ENCODE data around the gene RSPH6A. TPM values are rescaled to one million over a fixed set of nuclear protein-coding genes. Genes with fewer than 3 reads are reported as not detected.

The RSPH6A gene
- total RNA-seq, 1 donor from 2014 or later, result not detected

DNA sequence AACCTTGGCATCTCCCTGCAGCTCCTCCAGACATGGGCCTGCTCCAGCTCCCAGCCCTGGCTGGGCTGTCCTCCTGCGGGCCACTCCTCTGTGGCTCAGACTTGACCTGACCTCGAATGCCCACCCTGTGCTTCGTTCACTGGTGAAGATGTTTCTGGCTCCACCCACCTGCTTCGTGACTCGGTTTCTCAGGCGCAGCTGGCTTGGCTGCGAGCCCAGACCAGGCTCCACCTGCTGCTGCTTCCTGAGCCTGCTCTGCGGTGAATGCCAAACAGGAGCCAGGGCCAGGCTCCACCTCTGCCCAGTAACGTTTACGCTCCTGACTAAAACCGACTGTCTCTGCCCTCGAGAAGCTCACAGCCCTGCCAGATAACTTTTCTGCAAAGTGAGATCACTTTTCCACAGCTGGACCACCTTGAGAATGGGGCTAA lies 8.9 kb upstream of the RSPH6A start:
- DNase-seq (ENCODE audit: low read depth), result no peak
- TF ChIP-seq, protein P1, sequence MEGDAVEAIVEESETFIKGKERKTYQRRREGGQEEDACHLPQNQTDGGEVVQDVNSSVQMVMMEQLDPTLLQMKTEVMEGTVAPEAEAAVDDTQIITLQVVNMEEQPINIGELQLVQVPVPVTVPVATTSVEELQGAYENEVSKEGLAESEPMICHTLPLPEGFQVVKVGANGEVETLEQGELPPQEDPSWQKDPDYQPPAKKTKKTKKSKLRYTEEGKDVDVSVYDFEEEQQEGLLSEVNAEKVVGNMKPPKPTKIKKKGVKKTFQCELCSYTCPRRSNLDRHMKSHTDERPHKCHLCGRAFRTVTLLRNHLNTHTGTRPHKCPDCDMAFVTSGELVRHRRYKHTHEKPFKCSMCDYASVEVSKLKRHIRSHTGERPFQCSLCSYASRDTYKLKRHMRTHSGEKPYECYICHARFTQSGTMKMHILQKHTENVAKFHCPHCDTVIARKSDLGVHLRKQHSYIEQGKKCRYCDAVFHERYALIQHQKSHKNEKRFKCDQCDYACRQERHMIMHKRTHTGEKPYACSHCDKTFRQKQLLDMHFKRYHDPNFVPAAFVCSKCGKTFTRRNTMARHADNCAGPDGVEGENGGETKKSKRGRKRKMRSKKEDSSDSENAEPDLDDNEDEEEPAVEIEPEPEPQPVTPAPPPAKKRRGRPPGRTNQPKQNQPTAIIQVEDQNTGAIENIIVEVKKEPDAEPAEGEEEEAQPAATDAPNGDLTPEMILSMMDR (IDR thresholded peaks at IDR 0.05; ENCODE audit: insufficient read depth, low read length, poor library complexity, severe bottlenecking), result no peak
- Histone ChIP-seq H3K4me3 (ENCODE audit: low read depth, low read length) (no peak overlapping the region), H3K27me3 (ENCODE audit: control insufficient read depth, insufficient read depth, low read length) (no peaks in the 10 kb centered on the region), H3K36me3 (ENCODE audit: control insufficient read depth, insufficient read depth, low read length) (peaks cover 10% of the 10 kb centered on the region)

DNA sequence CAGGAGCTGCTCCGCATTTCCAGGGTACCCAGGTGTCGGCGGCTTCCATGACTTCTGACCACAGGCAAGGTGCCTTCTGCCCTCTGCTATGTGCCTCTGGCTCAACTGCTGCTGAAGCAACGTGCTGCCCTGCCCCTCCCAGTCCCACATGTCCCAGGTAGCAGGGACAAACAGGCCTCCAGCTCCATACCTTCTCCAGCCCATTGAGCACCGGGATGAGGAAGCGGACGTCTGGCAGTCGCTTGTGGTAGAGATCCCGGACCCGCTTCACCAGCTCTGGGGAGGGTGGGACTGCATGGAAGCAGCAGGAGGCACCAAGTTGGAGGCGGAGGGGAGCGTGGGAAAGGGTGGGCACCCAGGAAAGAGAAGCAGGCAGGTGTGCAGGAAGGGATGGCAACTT lies 8.1 kb upstream of the RSPH6A start:
- H3K4me3 ChIP-seq (ENCODE audit: low read depth, low read length), result no peak overlapping the region
- peaks cover 10% of the 10 kb centered on the region for H3K36me3 ChIP-seq (ENCODE audit: control insufficient read depth, insufficient read depth, low read length)
- H3K27me3 ChIP-seq (ENCODE audit: control insufficient read depth, insufficient read depth, low read length), result no peaks in the 10 kb centered on the region
- no peak for DNase-seq (ENCODE audit: low read depth)
- TF ChIP-seq, protein P1 (IDR thresholded peaks at IDR 0.05; ENCODE audit: insufficient read depth, low read length, poor library complexity, severe bottlenecking), result no peak

DNA sequence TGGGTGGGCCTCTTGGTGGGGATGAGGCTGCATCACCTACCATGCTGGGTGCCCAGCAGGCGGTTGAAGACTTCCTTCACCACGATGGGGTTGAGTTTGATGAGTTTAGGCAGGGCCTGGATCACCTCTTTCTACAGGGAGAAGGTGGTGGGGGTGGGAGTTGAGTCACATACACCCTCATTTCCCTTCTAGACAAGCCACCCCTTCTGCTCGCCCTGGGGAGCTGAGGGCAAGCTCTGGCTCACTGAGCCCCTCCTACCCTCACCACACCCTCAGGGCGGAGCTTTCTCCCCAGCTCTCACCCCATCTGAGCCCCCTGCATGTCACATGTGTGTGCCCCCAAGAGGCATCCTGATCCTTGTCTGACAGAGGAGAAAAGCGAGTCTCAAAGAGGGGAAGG lies 7.6 kb upstream of the RSPH6A start:
- TF ChIP-seq, protein P1 (IDR thresholded peaks at IDR 0.05; ENCODE audit: insufficient read depth, low read length, poor library complexity, severe bottlenecking), result no peak
- no peak for DNase-seq (ENCODE audit: low read depth)
- H3K36me3 ChIP-seq (ENCODE audit: control insufficient read depth, insufficient read depth, low read length), result peaks cover 10% of the 10 kb centered on the region

DNA sequence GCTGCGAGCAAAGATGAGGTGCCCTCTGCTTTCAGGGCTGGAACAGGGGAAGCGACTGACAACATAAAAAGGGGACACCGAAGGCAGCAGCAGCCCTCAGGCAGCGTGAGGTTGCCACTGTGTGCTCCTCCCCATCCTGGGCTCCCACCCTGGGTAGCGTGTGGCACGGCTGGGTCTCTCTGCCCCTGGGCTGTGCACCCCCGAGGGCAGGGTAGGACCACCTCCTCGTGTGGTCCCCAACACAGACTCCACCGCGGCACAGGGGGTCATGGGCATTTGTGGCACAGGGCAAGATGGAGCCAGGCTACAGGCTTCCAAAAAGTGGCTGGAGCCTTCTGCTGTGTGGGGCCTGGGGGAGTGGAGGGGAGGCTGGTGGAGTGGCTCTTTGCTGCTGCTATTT lies 6.5 kb upstream of the RSPH6A start:
- Histone ChIP-seq H3K36me3 (ENCODE audit: control insufficient read depth, insufficient read depth, low read length) (peaks cover 9% of the 10 kb centered on the region), H3K4me3 (ENCODE audit: low read depth, low read length) (no peak overlapping the region), H3K27me3 (ENCODE audit: control insufficient read depth, insufficient read depth, low read length) (no peaks in the 10 kb centered on the region)
- DNase-seq (ENCODE audit: low read depth), result no peak
- TF ChIP-seq, protein P1 (IDR thresholded peaks at IDR 0.05; ENCODE audit: insufficient read depth, low read length, poor library complexity, severe bottlenecking), result no peak

More for the DNA sequence above, 7.6 kb upstream of the RSPH6A start:
- Histone ChIP-seq H3K4me3 (ENCODE audit: low read depth, low read length) (no peak overlapping the region), H3K27me3 (ENCODE audit: control insufficient read depth, insufficient read depth, low read length) (no peaks in the 10 kb centered on the region)

DNA sequence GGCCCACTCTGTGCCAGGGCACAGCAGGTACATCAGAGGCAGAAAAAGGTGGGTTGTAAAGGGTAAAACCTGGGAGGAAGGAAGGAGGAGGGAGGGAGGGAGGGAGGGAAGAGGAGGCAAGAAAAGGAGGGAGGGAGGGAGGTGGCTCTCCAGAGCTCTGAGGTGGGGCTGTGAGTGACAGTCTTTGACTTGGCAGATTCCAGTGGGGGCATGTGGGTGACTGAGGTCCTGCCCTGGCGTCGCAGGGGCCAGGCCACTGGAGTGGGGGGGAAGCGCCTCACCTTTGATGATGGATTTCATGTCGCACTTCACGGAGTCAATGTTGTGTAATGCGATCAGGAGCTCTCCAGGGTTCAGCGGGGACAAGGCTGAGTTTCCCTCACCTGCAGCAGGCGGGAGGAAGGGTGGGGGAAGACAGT lies 6.0 kb upstream of the RSPH6A start:
- H3K4me3 ChIP-seq (ENCODE audit: low read depth, low read length), result no peak overlapping the region
- TF ChIP-seq, protein P1 (IDR thresholded peaks at IDR 0.05; ENCODE audit: insufficient read depth, low read length, poor library complexity, severe bottlenecking), result no peak
- no peak for DNase-seq (ENCODE audit: low read depth)
- H3K27me3 ChIP-seq (ENCODE audit: control insufficient read depth, insufficient read depth, low read length), result no peaks in the 10 kb centered on the region
- H3K36me3 ChIP-seq (ENCODE audit: control insufficient read depth, insufficient read depth, low read length), result peaks cover 9% of the 10 kb centered on the region

DNA sequence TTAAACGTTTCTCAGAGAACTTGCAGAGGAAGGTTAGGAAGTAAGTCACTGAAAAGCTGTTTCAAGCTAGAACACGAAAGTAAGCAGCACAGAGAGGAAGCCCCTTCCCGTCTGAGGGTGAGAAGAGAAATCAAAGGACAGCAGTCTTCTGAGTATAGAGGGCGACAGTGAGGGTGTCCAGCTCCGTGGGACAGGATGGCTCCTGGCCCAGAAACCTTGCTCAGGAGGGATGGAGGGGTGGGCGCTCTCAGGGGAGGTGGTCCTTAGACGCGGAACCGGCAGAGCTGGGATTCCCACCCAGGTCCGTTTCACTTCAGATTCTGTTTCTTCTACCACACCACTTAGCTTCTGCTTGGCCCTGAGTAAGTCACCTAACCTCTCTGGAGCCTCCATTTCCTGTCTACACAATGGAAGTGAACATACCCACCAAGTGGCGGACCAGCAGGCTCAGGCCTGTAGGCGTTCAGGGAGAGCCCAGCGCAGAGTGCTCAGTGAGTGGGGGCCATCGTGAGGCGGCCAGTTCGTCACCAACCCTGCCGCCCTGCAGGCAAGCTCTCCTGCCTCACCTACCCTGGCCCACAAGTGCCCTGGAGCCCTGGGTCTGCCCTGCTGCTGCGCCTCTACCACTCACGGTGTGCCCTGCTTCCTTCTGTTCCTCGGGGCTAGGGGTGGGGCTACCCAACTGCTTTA lies 5.5 kb upstream of the RSPH6A start:
- Histone ChIP-seq H3K27me3 (ENCODE audit: control insufficient read depth, insufficient read depth, low read length) (no peaks in the 10 kb centered on the region), H3K36me3 (ENCODE audit: control insufficient read depth, insufficient read depth, low read length) (peaks cover 6% of the 10 kb centered on the region), H3K4me3 (ENCODE audit: low read depth, low read length) (no peak overlapping the region)
- TF ChIP-seq, protein P1 (IDR thresholded peaks at IDR 0.05; ENCODE audit: insufficient read depth, low read length, poor library complexity, severe bottlenecking), result no peak
- DNase-seq (ENCODE audit: low read depth), result no peak
